ENCODE results near the gene SLC4A2. TPM values are rescaled to one million over a fixed set of nuclear protein-coding genes. Genes with fewer than 3 reads are reported as not detected.

SLC4A2 gene
- total RNA-seq, 3 donors from 2014 or later (not counting 1 experiment from before 2014, with no cell fraction given), result 60.4 to 87.3 (median 66.1) TPM

GRCh38 chr7:151119055-151119415 is 59.6 kb downstream of the SLC4A2 start:
- H3K27ac Mint-ChIP-seq, result no peak overlapping the region
- H3K36me3 ChIP-seq (ENCODE audit: control insufficient read depth, insufficient read depth, low read length), result peaks cover 10% of the 10 kb centered on the region
- intact Hi-C loops (cut with micrococcal nuclease), result no loop called here

DNA sequence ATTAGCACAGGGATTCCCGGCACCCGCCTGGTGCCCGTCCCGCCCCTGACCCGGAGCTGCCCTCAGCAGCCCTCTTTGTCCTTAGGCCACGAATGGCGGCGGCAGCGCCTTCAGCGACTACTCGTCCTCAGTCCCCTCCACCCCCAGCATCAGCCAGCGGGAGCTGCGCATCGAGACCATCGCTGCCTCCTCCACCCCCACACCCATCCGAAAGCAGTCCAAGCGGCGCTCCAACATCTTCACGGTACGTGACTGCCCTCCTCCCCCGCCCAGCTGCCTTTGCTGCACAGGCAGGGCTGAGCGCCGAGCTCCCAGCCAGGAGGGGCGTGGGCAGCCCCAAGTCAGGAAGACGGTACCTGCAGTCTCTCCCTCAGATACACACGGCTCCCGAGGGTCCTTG is 60.5 kb downstream of the SLC4A2 start:
- no peak overlapping the region for H3K27ac Mint-ChIP-seq
- H3K27me3 ChIP-seq (ENCODE audit: control insufficient read depth, insufficient read depth, low read length), result no peaks in the 10 kb centered on the region
- no peak for TF ChIP-seq CTCF (IDR thresholded peaks at IDR 0.05)
- no peak for DNase-seq
- H3K27ac ChIP-seq (ENCODE audit: low read length), result no peak overlapping the region
- peaks cover 0 to 10% of the 10 kb centered on the region in 2 donors for H3K4me1 Mint-ChIP-seq
- no peak for ATAC-seq
- intact Hi-C loops (cut with micrococcal nuclease), result no loop called here
- H3K4me1 ChIP-seq (ENCODE audit: control insufficient read depth, insufficient read depth, low read length), result peaks cover 3% of the 10 kb centered on the region
- H3K9me3 ChIP-seq (ENCODE audit: control insufficient read depth, insufficient read depth, low read length), result no peaks in the 10 kb centered on the region
- peaks cover 11% of the 10 kb centered on the region for H3K36me3 ChIP-seq (ENCODE audit: control insufficient read depth, insufficient read depth, low read length)
- H3K4me3 Mint-ChIP-seq, result no peak overlapping the region
- H3K9me3 Mint-ChIP-seq, result no peaks in the 10 kb centered on the region
- H3K27me3 Mint-ChIP-seq (ENCODE audit: low read depth in 2 of 2), result no peaks in the 10 kb centered on the region
- no peaks in the 10 kb centered on the region for H3K36me3 Mint-ChIP-seq
- WGBS (ENCODE audit: insufficient coverage), result 95% methylated on average over 27 of the region's 27 CpGs
- no peak overlapping the region for H3K4me3 ChIP-seq (ENCODE audit: low read length)

More at GRCh38 chr7:151119055-151119415, 59.6 kb downstream of the SLC4A2 start:
- no peaks in the 10 kb centered on the region for H3K36me3 Mint-ChIP-seq
- H3K27me3 Mint-ChIP-seq (ENCODE audit: low read depth in 2 of 2), result no peaks in the 10 kb centered on the region
- peaks cover 0 to 10% of the 10 kb centered on the region in 2 donors for H3K4me1 Mint-ChIP-seq
- no peaks in the 10 kb centered on the region for H3K9me3 ChIP-seq (ENCODE audit: control insufficient read depth, insufficient read depth, low read length)
- WGBS (ENCODE audit: insufficient coverage), result 96% methylated on average over 13 of the region's 13 CpGs
- H3K9me3 Mint-ChIP-seq, result no peaks in the 10 kb centered on the region
- no peak overlapping the region for H3K27ac ChIP-seq (ENCODE audit: low read length)
- TF ChIP-seq CTCF (IDR thresholded peaks at IDR 0.05), result no peak
- H3K4me3 Mint-ChIP-seq, result no peak overlapping the region
- DNase-seq, result no peak
- ATAC-seq, result no peak
- peaks cover 3% of the 10 kb centered on the region for H3K4me1 ChIP-seq (ENCODE audit: control insufficient read depth, insufficient read depth, low read length)
- no peaks in the 10 kb centered on the region for H3K27me3 ChIP-seq (ENCODE audit: control insufficient read depth, insufficient read depth, low read length)
- no peak overlapping the region for H3K4me3 ChIP-seq (ENCODE audit: low read length)

DNA sequence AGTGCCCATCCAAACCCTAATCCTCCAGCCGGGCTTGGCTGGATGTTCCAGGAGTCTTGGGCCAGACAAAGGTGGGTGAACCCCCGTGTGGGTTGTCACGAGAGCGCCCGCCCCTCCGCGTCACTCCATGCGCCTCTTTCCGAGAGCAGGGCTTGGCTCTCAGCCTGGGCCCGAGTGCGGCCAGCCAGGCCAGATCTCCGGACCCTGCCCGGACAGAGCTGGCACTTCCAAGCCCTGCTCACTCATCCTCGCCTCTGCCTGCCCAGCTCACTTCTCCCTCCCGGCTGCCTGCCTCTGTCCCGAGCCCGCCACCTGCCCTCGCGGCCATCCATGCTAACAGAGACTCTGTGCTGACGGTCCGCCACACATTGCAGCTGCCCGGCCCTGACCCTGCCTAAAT is 61.5 kb downstream of the SLC4A2 start:
- H3K27me3 Mint-ChIP-seq (ENCODE audit: low read depth in 2 of 2), result no peaks in the 10 kb centered on the region
- H3K4me1 Mint-ChIP-seq, result peaks cover 0 to 10% of the 10 kb centered on the region in 2 donors
- H3K4me1 ChIP-seq (ENCODE audit: control insufficient read depth, insufficient read depth, low read length), result no peaks in the 10 kb centered on the region
- H3K4me3 ChIP-seq (ENCODE audit: low read length), result no peak overlapping the region
- ATAC-seq (no peak), DNase-seq (no peak)
- intact Hi-C loops (cut with micrococcal nuclease), result no loop called here
- H3K4me3 Mint-ChIP-seq, result no peak overlapping the region
- H3K9me3 ChIP-seq (ENCODE audit: control insufficient read depth, insufficient read depth, low read length), result no peaks in the 10 kb centered on the region
- no peak for TF ChIP-seq CTCF (IDR thresholded peaks at IDR 0.05)
- WGBS (ENCODE audit: insufficient coverage), result 93% methylated on average over 22 of the region's 22 CpGs
- peaks cover 12% of the 10 kb centered on the region for H3K36me3 ChIP-seq (ENCODE audit: control insufficient read depth, insufficient read depth, low read length)
- H3K9me3 Mint-ChIP-seq, result no peaks in the 10 kb centered on the region
- no peak overlapping the region for H3K27ac ChIP-seq (ENCODE audit: low read length)
- no peak overlapping the region for H3K27ac Mint-ChIP-seq
- no peaks in the 10 kb centered on the region for H3K36me3 Mint-ChIP-seq
- H3K27me3 ChIP-seq (ENCODE audit: control insufficient read depth, insufficient read depth, low read length), result no peaks in the 10 kb centered on the region

DNA sequence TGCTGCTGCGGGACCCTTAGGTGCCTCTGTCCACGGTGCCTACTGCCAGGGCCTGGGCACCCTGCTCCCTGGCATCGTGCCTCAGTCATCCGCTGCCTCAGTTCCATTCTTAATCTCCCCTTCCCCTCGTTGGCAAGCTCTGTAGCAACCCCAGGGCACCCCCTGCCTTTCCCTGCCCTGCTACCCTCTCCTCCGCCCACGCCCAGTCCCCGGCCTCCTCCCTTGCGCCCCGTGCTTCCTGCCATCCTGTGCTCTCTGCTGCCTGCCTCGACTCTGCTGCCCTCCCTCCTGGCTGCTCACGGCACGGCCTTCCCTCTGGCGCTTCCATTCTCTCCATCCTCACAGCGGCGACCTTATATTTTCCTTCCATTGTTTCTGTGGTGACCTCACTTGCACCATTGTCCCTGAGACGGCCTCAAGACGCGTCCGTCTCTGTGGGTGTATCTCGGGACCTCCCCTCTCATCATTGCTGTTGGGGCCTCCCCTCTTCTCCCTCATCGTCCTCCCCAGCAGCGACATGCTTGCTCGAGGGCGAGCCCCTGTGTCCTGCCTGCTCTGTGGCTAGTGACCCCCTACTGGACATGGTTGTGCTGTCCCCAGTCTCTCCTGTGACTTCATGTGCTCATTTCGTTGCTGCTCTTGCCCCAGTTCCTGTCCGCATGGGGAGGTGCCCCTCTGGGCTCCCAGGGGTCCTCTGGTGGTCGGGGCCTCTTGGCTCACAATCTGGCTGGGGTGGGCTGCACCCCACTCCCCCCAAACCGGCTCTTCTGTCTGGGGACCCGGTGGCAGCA is 62.2 kb downstream of the SLC4A2 start:
- Histone ChIP-seq H3K4me1 (ENCODE audit: control insufficient read depth, insufficient read depth, low read length) (no peaks in the 10 kb centered on the region), H3K36me3 (ENCODE audit: control insufficient read depth, insufficient read depth, low read length) (peaks cover 12% of the 10 kb centered on the region), H3K4me3 (ENCODE audit: low read length) (no peak overlapping the region), H3K27ac (ENCODE audit: low read length) (no peak overlapping the region), H3K27me3 (ENCODE audit: control insufficient read depth, insufficient read depth, low read length) (no peaks in the 10 kb centered on the region), H3K9me3 (ENCODE audit: control insufficient read depth, insufficient read depth, low read length) (no peaks in the 10 kb centered on the region)
- ATAC-seq (no peak), DNase-seq (no peak)
- WGBS (ENCODE audit: insufficient coverage), result 88% methylated on average over 30 of the region's 30 CpGs
- H3K4me3 Mint-ChIP-seq, result no peak overlapping the region
- no peak overlapping the region for H3K27ac Mint-ChIP-seq
- intact Hi-C loops (cut with micrococcal nuclease), result no loop called here
- TF ChIP-seq CTCF (IDR thresholded peaks at IDR 0.05), result no peak
- H3K9me3 Mint-ChIP-seq, result no peaks in the 10 kb centered on the region
- no peaks in the 10 kb centered on the region for H3K36me3 Mint-ChIP-seq
- H3K27me3 Mint-ChIP-seq (ENCODE audit: low read depth in 2 of 2), result no peaks in the 10 kb centered on the region
- peaks cover 0 to 10% of the 10 kb centered on the region in 2 donors for H3K4me1 Mint-ChIP-seq
